H1 (cell line): ENCODE results near the gene ESR1. TPM values are rescaled to one million over a fixed set of nuclear protein-coding genes. Genes with fewer than 3 reads are reported as not detected.

Source experiments
- CTCF ChIA-PET: fragments of 300-600 bp; sonication (Branson Sonifier 250); formaldehyde crosslinking; loops from one replicate; lab custom pipeline; 2021; ENCODE audit not compliant: partially characterized antibody; lab: Charles Lee
- POLR2A ChIA-PET: fragments of 300-600 bp; sonication (Branson Sonifier 250); formaldehyde crosslinking; loops from one replicate; lab custom pipeline; 2021; ENCODE audit warnings: inconsistent platforms; ENCODE audit not compliant: partially characterized antibody; lab: Charles Lee
- DNase-seq, 2 experiments: peaks; one replicate each; pipeline versions ENCODE4 v3.0.0 to v3.0.0-alpha.2; 2010 to 2022; ENCODE audit warnings: low spot score in 2 of 2, low read depth in 1 of 2, mixed read lengths in 1 of 2
- FAIRE-seq: peaks from 2 replicates; lab custom pipeline; 2011; peaks lifted over from hg19 to GRCh38; lab: Jason Lieb, UNC
- H2AFZ ChIP-seq: 2 replicates; pipeline ENCODE4 v1.8.1; 2012; ENCODE audit warnings: low read length, inconsistent platforms
- H2AK5ac ChIP-seq: 2 replicates; pipeline ENCODE4 v1.6.1; 2013; ENCODE audit warnings: low read depth, low read length
- H2BK120ac ChIP-seq: replicated peaks from 2 replicates; pipeline ENCODE3; 2013; ENCODE audit warnings: low read depth, low read length, inconsistent platforms
- H2BK12ac ChIP-seq: 2 replicates; pipeline ENCODE4 v1.6.1; 2013; ENCODE audit warnings: low read depth, low read length
- H2BK15ac ChIP-seq: 2 replicates; pipeline ENCODE4 v1.6.1; 2013; ENCODE audit warnings: low read length
- H2BK20ac ChIP-seq: 2 replicates; pipeline ENCODE4 v1.6.1; 2013; ENCODE audit warnings: low read length
- H2BK5ac ChIP-seq: 2 replicates; pipeline ENCODE4 v1.6.1; 2013; ENCODE audit warnings: low read depth, low read length
- H3K14ac ChIP-seq: 2 replicates; pipeline ENCODE4 v1.6.1; 2013; ENCODE audit warnings: inconsistent platforms; ENCODE audit not compliant: insufficient read length
- H3K18ac ChIP-seq: 2 replicates; pipeline ENCODE4 v1.6.1; 2013; ENCODE audit warnings: low read length; ENCODE audit errors: extremely low read depth
- H3K23ac ChIP-seq: 2 replicates; pipeline ENCODE4 v1.6.1; 2013; ENCODE audit warnings: inconsistent platforms; ENCODE audit not compliant: insufficient read length
- H3K23me2 ChIP-seq: 2 replicates; pipeline ENCODE4 v1.6.1; 2013; ENCODE audit warnings: low read depth, low read length
- H3K27ac ChIP-seq: 2 replicates; pipeline ENCODE4 v1.6.1; 2011; ENCODE audit warnings: low read depth, low read length, inconsistent platforms
- H3K27me3 ChIP-seq, 4 experiments: replicated peaks in 1 of 4; 1 replicate in 1 of 4; 2 replicates in 3 of 4; pipeline versions ENCODE4 v1.6.1 to v1.8.1; 2011 to 2013; ENCODE audit warnings: low read length in 3 of 4, mild to moderate bottlenecking in 3 of 4, inconsistent platforms in 2 of 4, mixed read lengths in 2 of 4, moderate library complexity in 1 of 4; ENCODE audit not compliant: control insufficient read depth in 3 of 4, insufficient read depth in 3 of 4; ENCODE audit errors: extremely low read depth in 1 of 4
- H3K36me3 ChIP-seq, 4 experiments: 2 replicates each; pipeline versions ENCODE4 v1.6.1 to v1.8.1; 2011 to 2013; ENCODE audit warnings: mild to moderate bottlenecking in 4 of 4, low read length in 3 of 4, moderate library complexity in 2 of 4, control low read depth in 1 of 4, inconsistent platforms in 1 of 4; ENCODE audit not compliant: insufficient read depth in 4 of 4, control insufficient read depth in 2 of 4
- H3K4ac ChIP-seq: replicated peaks from 2 replicates; pipeline ENCODE3; 2013; ENCODE audit warnings: low read length, low read depth, mixed read lengths, inconsistent platforms; ENCODE audit not compliant: insufficient read length
- H3K4me1 ChIP-seq, 4 experiments: replicated peaks in 1 of 4; 1 replicate in 1 of 4; 2 replicates in 3 of 4; pipeline versions ENCODE4 v1.6.1 to v1.8.1; 2011 to 2013; ENCODE audit warnings: low read length in 3 of 4, inconsistent platforms in 2 of 4, mixed read lengths in 1 of 4; ENCODE audit not compliant: insufficient read depth in 4 of 4, control insufficient read depth in 3 of 4
- H3K4me2 ChIP-seq, 2 experiments: 2 replicates each; pipeline versions ENCODE4 v1.6.1 to v1.8.1; 2011 to 2013; ENCODE audit warnings: low read depth in 2 of 2, low read length in 2 of 2, control low read depth in 1 of 2, inconsistent platforms in 1 of 2, mild to moderate bottlenecking in 1 of 2; ENCODE audit not compliant: insufficient read depth in 1 of 2
- H3K4me3 ChIP-seq, 4 experiments: fragments of 200-600, 300-600 bp in 1 of 4; sonication (generic), shearing (Covaris generic), sonication (Bioruptor Twin) in 1 of 4; 2 replicates each; pipeline versions ENCODE4 v1.5.1 to v1.8.1; 2011 to 2016; ENCODE audit warnings: low read length in 4 of 4, low read depth in 3 of 4, control low read depth in 2 of 4, inconsistent platforms in 2 of 4, mild to moderate bottlenecking in 2 of 4, mixed read lengths in 1 of 4, moderate library complexity in 1 of 4; ENCODE audit not compliant: insufficient read depth in 2 of 4; ENCODE audit errors: extremely low read depth in 1 of 4
- H3K56ac ChIP-seq: replicated peaks from 2 replicates; pipeline ENCODE3; 2013; ENCODE audit warnings: low read depth, mild to moderate bottlenecking, mixed read lengths, low read length, inconsistent platforms; ENCODE audit not compliant: insufficient read length
- H3K79me1 ChIP-seq: 2 replicates; pipeline ENCODE4 v1.6.1; 2013; ENCODE audit warnings: low read depth, low read length, control low read depth
- H3K79me2 ChIP-seq, 2 experiments: 2 replicates each; pipeline versions ENCODE4 v1.6.1 to v1.8.1; 2012 to 2013; ENCODE audit warnings: low read length in 2 of 2, mild to moderate bottlenecking in 2 of 2, inconsistent platforms in 1 of 2; ENCODE audit not compliant: insufficient read depth in 2 of 2, control insufficient read depth in 1 of 2
- H3K9ac ChIP-seq, 4 experiments: replicated peaks in 1 of 4; 1 replicate in 1 of 4; 2 replicates in 3 of 4; pipeline versions ENCODE4 v1.6.1 to v1.8.1; 2011 to 2013; ENCODE audit warnings: low read depth in 3 of 4, low read length in 3 of 4, control low read depth in 2 of 4, mild to moderate bottlenecking in 2 of 4, moderate library complexity in 2 of 4, inconsistent platforms in 1 of 4; ENCODE audit errors: extremely low read depth in 1 of 4
- H3K9me3 ChIP-seq, 2 experiments: 2 replicates each; pipeline versions ENCODE4 v1.6.1 to v1.8.1; 2012 to 2013; ENCODE audit warnings: mild to moderate bottlenecking in 2 of 2, moderate library complexity in 2 of 2, control low read depth in 1 of 2, inconsistent platforms in 1 of 2, low read depth in 1 of 2, low read length in 1 of 2, mixed read lengths in 1 of 2; ENCODE audit not compliant: insufficient read depth in 2 of 2
- H4K20me1 ChIP-seq, 2 experiments: replicated peaks in 1 of 2; 2 replicates each; pipeline versions ENCODE3 to v1.8.1; 2011 to 2013; ENCODE audit warnings: inconsistent platforms in 2 of 2, low read length in 2 of 2, mild to moderate bottlenecking in 1 of 2; ENCODE audit not compliant: insufficient read depth in 2 of 2, control insufficient read depth in 1 of 2
- H4K5ac ChIP-seq: 2 replicates; pipeline ENCODE4 v1.6.1; 2013; ENCODE audit warnings: low read length, low read depth, mixed read lengths, inconsistent platforms; ENCODE audit not compliant: insufficient read length
- H4K8ac ChIP-seq: 2 replicates; pipeline ENCODE4 v1.8.0; 2013; ENCODE audit warnings: mild to moderate bottlenecking, moderate library complexity, low read length, inconsistent platforms; ENCODE audit not compliant: insufficient read depth; ENCODE audit errors: extremely low read depth
- H4K91ac ChIP-seq: replicated peaks from 2 replicates; pipeline ENCODE3; 2013; ENCODE audit warnings: low read length, mixed read lengths, inconsistent platforms; ENCODE audit not compliant: insufficient read length
- EZH2 ChIP-seq: fragments of 200-600 bp; sonication (generic); IDR thresholded peaks from 2 replicates; pipeline ENCODE4 v1.7.1; 2012; ENCODE audit warnings: low read depth, mild to moderate bottlenecking, moderate library complexity, low read length, inconsistent platforms; ENCODE audit not compliant: severe bottlenecking
- POLR2AphosphoS5 ChIP-seq: IDR thresholded peaks from 2 replicates; pipeline ENCODE4 v1.6.1; 2011; ENCODE audit warnings: low read depth, low read length
- RNF2 ChIP-seq: fragments of 200-900, 300-1000 bp; sonication (generic); IDR thresholded peaks from 2 replicates; pipeline ENCODE4 v1.7.1; 2016; ENCODE audit warnings: borderline replicate concordance, low read depth, mild to moderate bottlenecking, antibody characterized with exemption, low read length; ENCODE audit not compliant: poor library complexity, severe bottlenecking; ENCODE audit errors: missing control alignments
- TAF1 ChIP-seq: IDR thresholded peaks from 2 replicates; pipeline ENCODE4 v1.6.1; 2011; ENCODE audit warnings: mild to moderate bottlenecking, low read depth, low read length
- WGBS, 2 experiments: shearing (Covaris generic) in 1 of 2; methylation state at CpG; one replicate each; pipeline versions ENCODE4 v1.1.6 to v1.1.7; 2013 to 2015; ENCODE audit warnings: low lambda C conversion rate in 2 of 2, mixed read lengths in 2 of 2, inconsistent platforms in 1 of 2, low coverage in 1 of 2, missing lambda C conversion rate in 1 of 2; ENCODE audit not compliant: insufficient replicate concordance in 2 of 2, insufficient coverage in 1 of 2, insufficient read length in 1 of 2; ENCODE audit errors: extremely low coverage in 1 of 2, missing lambda C conversion rate in 1 of 2; 5-methylcytosine and 5-hydroxymethylcytosine counted together
- polyA plus RNA-seq, 7 experiments: library from polyadenylated mRNA; depleted of rRNA in 3 of 7; stranded (reverse) in 5 of 7; unstranded in 2 of 7; fragments of >200 nt in 5 of 7; fragments of 200-250 nt in 2 of 7; gene quantifications; 1 replicate in 5 of 7; 2 replicates in 1 of 7; 4 replicates in 1 of 7; pipeline versions ENCODE4 v1.2.1 to v1.2.3, GENCODE V29; 2011 to 2013; ENCODE audit warnings: missing spikeins in 2 of 7, mixed read lengths in 2 of 7
- total RNA-seq: library from RNA; stranded (reverse); fragmentation: NEBNext Ultra II Directional; extraction: Animal tissue kit (Norgen Biotek cat#: 25700); gene quantifications from 2 replicates; pipeline ENCODE4 v1.2.1, GENCODE V29; 2021

Gene ESR1
- total and polyA plus RNA-seq, 2 of the 8 experiments (the other 6 are each of a cell fraction or from before 2014, with no cell fraction given) = 0.03 to 0.17 TPM

- Histone ChIP-seq H3K56ac (no peak overlapping the region), H3K4me1 (no peaks in the 10 kb centered on the region), H2BK15ac (no peak overlapping the region), H4K8ac (no peak overlapping the region), H4K91ac (no peak overlapping the region), H3K27me3 (no peaks in the 10 kb centered on the region), H3K9me3 (no peaks in the 10 kb centered on the region), H3K79me2 (no peaks in the 10 kb centered on the region), H3K4me2 (no peak overlapping the region), H2BK12ac (no peak overlapping the region), H3K79me1 (no peaks in the 10 kb centered on the region), H3K18ac (no peak overlapping the region), H3K9ac (no peak overlapping the region), H4K5ac (no peak overlapping the region), H2BK120ac (no peak overlapping the region), H2AFZ (no peak overlapping the region), H2BK5ac (no peak overlapping the region), H2BK20ac (no peak overlapping the region), H3K27ac (no peak overlapping the region), H2AK5ac (no peak overlapping the region), H3K14ac (no peak overlapping the region), H3K23ac (no peak overlapping the region), H3K36me3 (no peaks in the 10 kb centered on the region), H3K23me2 (no peaks in the 10 kb centered on the region), H4K20me1 (no peaks in the 10 kb centered on the region), H3K4me3 (no peak overlapping the region), H3K4ac (no peak overlapping the region)
- FAIRE-seq (no peak), DNase-seq (no peak)
- POLR2A ChIA-PET = interaction anchor here (0.7 kb wide), 1 partner anchor 102 kb away, joined by 3 read pairs; no protein-coding TSS in a partner anchor
- WGBS, 2 experiments = 85% methylated on average over 1 of the region's 1 CpG; no CpG with 5 or more reads in 1 of the 2 experiments
- TF ChIP-seq EZH2 (no peak), RNF2 (no peak), TAF1 (no peak), POLR2AphosphoS5 (no peak)
- CTCF ChIA-PET = interaction anchor here (0.6 kb wide), 1 partner anchor 128 kb away, joined by 3 read pairs; no protein-coding TSS in a partner anchor
Observed at GRCh38 chr6:151975795-151976194, 168.3 kb downstream of the ESR1 start.
